ENCODE results near the gene SORCS1.

Gene SORCS1

DNA sequence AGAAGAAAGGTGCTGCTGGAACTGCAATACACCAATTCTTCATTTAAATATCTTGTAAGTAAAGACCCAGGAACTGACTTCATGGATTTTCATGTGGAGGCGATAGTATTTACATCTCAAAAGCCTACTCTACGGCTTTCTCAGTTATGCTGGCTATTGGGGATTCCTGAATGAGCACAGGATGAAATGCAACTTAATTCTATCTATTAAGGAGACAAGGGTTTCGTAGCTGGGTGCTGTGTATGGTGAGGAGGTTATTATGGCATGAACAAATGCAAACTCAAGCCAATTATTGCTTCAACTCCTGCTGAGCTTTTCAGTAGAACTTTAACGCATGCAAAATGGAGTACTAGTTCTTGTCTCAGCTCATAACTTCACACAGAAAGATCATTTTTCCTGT is 251.2 kb downstream of the SORCS1 start:
- Histone ChIP-seq H3K4me3 (ENCODE audit: low read length) (no peak overlapping the region), H3K4me2 (ENCODE audit: low read depth, low read length) (no peak overlapping the region), H3K36me3 (replicated peaks; ENCODE audit: insufficient read depth, low read length) (no peaks in the 10 kb centered on the region), H4K20me1 (ENCODE audit: insufficient read depth, low read length) (no peaks in the 10 kb centered on the region), H3K9me3 (replicated peaks; ENCODE audit: insufficient read depth, low read length) (no peaks in the 10 kb centered on the region), H3K9ac (ENCODE audit: low read length) (no peak overlapping the region), H3K9me2 (replicated peaks; ENCODE audit: insufficient read depth, low read length) (no peaks in the 10 kb centered on the region), H3K79me2 (ENCODE audit: low read length) (no peaks in the 10 kb centered on the region), H3F3A (ENCODE audit: insufficient read depth, low read length) (no peaks in the 10 kb centered on the region), H2AFZ (ENCODE audit: low read length) (no peak overlapping the region), H3K4me1 (ENCODE audit: low read length) (no peaks in the 10 kb centered on the region), H3K27ac (ENCODE audit: low read length) (no peak overlapping the region), H3K27me3 (replicated peaks; ENCODE audit: insufficient read depth, low read length) (no peaks in the 10 kb centered on the region)
- no peak for DNase-seq
- TF ChIP-seq EZH2 (optimal IDR thresholded peaks at IDR 0.05; ENCODE audit: low read depth, low read length) (no peak), EZH2phosphoT487 (IDR thresholded peaks at IDR 0.05; ENCODE audit: low read length) (no peak)
- TF ChIP-seq, protein P1, sequence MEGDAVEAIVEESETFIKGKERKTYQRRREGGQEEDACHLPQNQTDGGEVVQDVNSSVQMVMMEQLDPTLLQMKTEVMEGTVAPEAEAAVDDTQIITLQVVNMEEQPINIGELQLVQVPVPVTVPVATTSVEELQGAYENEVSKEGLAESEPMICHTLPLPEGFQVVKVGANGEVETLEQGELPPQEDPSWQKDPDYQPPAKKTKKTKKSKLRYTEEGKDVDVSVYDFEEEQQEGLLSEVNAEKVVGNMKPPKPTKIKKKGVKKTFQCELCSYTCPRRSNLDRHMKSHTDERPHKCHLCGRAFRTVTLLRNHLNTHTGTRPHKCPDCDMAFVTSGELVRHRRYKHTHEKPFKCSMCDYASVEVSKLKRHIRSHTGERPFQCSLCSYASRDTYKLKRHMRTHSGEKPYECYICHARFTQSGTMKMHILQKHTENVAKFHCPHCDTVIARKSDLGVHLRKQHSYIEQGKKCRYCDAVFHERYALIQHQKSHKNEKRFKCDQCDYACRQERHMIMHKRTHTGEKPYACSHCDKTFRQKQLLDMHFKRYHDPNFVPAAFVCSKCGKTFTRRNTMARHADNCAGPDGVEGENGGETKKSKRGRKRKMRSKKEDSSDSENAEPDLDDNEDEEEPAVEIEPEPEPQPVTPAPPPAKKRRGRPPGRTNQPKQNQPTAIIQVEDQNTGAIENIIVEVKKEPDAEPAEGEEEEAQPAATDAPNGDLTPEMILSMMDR (IDR thresholded peaks at IDR 0.05; ENCODE audit: low read length), result no peak

DNA sequence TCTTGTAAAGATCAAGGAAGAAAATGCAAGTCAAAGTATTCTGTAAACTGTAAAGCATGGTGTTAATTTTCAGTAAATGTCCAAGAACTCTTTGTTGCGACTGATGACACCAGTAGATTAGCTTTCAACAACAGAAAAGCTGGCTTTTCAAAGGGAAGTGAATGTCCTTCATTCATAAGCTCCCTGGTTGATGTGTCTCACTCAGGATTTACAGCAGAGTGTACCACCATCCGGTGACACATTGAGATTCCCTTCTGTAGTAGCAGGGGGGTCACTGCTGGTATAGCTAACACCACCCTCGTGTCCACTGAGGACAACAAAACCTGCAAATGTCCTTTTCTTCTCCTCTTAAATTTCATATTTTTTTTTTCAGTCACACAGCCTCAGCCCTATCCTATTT is 253.4 kb downstream of the SORCS1 start:
- Histone ChIP-seq H3K9me2 (replicated peaks; ENCODE audit: insufficient read depth, low read length) (no peaks in the 10 kb centered on the region), H3K4me3 (ENCODE audit: low read length) (no peak overlapping the region), H3F3A (ENCODE audit: insufficient read depth, low read length) (no peaks in the 10 kb centered on the region), H4K20me1 (ENCODE audit: insufficient read depth, low read length) (no peaks in the 10 kb centered on the region), H3K9ac (ENCODE audit: low read length) (no peak overlapping the region), H2AFZ (ENCODE audit: low read length) (no peak overlapping the region), H3K9me3 (replicated peaks; ENCODE audit: insufficient read depth, low read length) (no peaks in the 10 kb centered on the region), H3K79me2 (ENCODE audit: low read length) (no peaks in the 10 kb centered on the region), H3K27me3 (replicated peaks; ENCODE audit: insufficient read depth, low read length) (no peaks in the 10 kb centered on the region), H3K36me3 (replicated peaks; ENCODE audit: insufficient read depth, low read length) (no peaks in the 10 kb centered on the region), H3K4me2 (ENCODE audit: low read depth, low read length) (no peak overlapping the region), H3K27ac (ENCODE audit: low read length) (no peak overlapping the region), H3K4me1 (ENCODE audit: low read length) (no peaks in the 10 kb centered on the region)
- no peak for DNase-seq
- TF ChIP-seq EZH2 (optimal IDR thresholded peaks at IDR 0.05; ENCODE audit: low read depth, low read length) (no peak), EZH2phosphoT487 (IDR thresholded peaks at IDR 0.05; ENCODE audit: low read length) (no peak)
- TF ChIP-seq, protein P1 (IDR thresholded peaks at IDR 0.05; ENCODE audit: low read length), result no peak

DNA sequence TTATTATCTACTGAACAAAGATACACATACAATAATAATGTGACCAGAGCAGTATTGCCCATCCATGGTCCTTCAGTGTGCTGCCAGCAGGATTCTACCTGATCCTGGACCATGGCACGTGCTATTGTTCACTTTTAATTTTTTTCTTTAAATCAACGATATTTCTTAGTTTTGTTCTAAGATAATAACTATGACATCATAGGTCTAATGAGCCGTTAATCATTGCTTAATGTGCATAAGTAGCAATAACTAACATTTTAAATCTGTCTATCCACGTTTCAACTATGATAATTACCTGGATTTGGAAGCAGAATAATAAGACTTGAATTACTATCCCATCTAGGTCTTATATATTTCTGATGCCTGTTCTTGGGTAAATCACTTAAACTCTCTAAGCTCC is 253.8 kb downstream of the SORCS1 start:
- DNase-seq, result no peak

DNA sequence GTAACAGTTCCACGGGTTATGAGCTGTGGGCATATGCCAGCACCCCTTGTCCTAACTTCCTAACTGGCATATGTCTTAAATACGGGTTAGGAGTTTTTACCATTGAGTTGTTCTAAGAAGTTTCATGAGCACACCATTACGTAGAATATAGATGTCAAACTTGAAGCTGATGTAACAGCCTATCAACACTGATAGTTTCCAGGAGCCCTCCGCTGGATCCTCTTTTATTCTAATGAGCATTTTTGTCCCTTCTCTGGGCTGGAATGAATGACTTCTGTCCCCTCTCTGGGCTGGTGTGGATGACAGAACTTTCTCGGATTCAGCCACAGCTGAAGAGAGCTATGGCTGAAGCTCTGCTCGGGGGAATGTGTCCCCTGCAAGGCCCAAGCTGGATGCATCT is 256.3 kb downstream of the SORCS1 start:
- Histone ChIP-seq H3K4me2 (ENCODE audit: low read depth, low read length) (no peak overlapping the region), H4K20me1 (ENCODE audit: insufficient read depth, low read length) (no peaks in the 10 kb centered on the region), H3K79me2 (ENCODE audit: low read length) (no peaks in the 10 kb centered on the region), H3K4me1 (ENCODE audit: low read length) (no peaks in the 10 kb centered on the region), H3K36me3 (replicated peaks; ENCODE audit: insufficient read depth, low read length) (no peaks in the 10 kb centered on the region), H3K27ac (ENCODE audit: low read length) (no peak overlapping the region), H3K9me3 (replicated peaks; ENCODE audit: insufficient read depth, low read length) (no peaks in the 10 kb centered on the region), H3F3A (ENCODE audit: insufficient read depth, low read length) (no peaks in the 10 kb centered on the region), H2AFZ (ENCODE audit: low read length) (no peak overlapping the region), H3K27me3 (replicated peaks; ENCODE audit: insufficient read depth, low read length) (no peaks in the 10 kb centered on the region), H3K4me3 (ENCODE audit: low read length) (no peak overlapping the region), H3K9me2 (replicated peaks; ENCODE audit: insufficient read depth, low read length) (no peaks in the 10 kb centered on the region), H3K9ac (ENCODE audit: low read length) (no peak overlapping the region)
- DNase-seq, result no peak
- TF ChIP-seq, protein P1 (IDR thresholded peaks at IDR 0.05; ENCODE audit: low read length), result no peak
- TF ChIP-seq EZH2phosphoT487 (IDR thresholded peaks at IDR 0.05; ENCODE audit: low read length) (no peak), EZH2 (optimal IDR thresholded peaks at IDR 0.05; ENCODE audit: low read depth, low read length) (no peak)

More for the DNA sequence above, 253.8 kb downstream of the SORCS1 start:
- H3K4me2 ChIP-seq (ENCODE audit: low read depth, low read length), result no peak overlapping the region
- no peaks in the 10 kb centered on the region for H3F3A ChIP-seq (ENCODE audit: insufficient read depth, low read length)
- H3K4me3 ChIP-seq (ENCODE audit: low read length), result no peak overlapping the region
- H4K20me1 ChIP-seq (ENCODE audit: insufficient read depth, low read length), result no peaks in the 10 kb centered on the region
- no peak overlapping the region for H3K9ac ChIP-seq (ENCODE audit: low read length)
- H3K4me1 ChIP-seq (ENCODE audit: low read length), result no peaks in the 10 kb centered on the region
- no peaks in the 10 kb centered on the region for H3K36me3 ChIP-seq (replicated peaks; ENCODE audit: insufficient read depth, low read length)
- H3K27ac ChIP-seq (ENCODE audit: low read length), result no peak overlapping the region
- no peaks in the 10 kb centered on the region for H3K9me2 ChIP-seq (replicated peaks; ENCODE audit: insufficient read depth, low read length)
- H2AFZ ChIP-seq (ENCODE audit: low read length), result no peak overlapping the region
- H3K9me3 ChIP-seq (replicated peaks; ENCODE audit: insufficient read depth, low read length), result no peaks in the 10 kb centered on the region
- H3K27me3 ChIP-seq (replicated peaks; ENCODE audit: insufficient read depth, low read length), result no peaks in the 10 kb centered on the region
- H3K79me2 ChIP-seq (ENCODE audit: low read length), result no peaks in the 10 kb centered on the region
- TF ChIP-seq EZH2 (optimal IDR thresholded peaks at IDR 0.05; ENCODE audit: low read depth, low read length), result no peak
